ENCODE results near the gene GPR45. TPM values are rescaled to one million over a fixed set of nuclear protein-coding genes. Genes with fewer than 3 reads are reported as not detected.
A peak's percentile ranks its signal among the peaks of the same experiment; 100 is the strongest.

Gene GPR45
- total RNA-seq, 1 donor from 2014 or later: not detected

- no peak overlapping the region for H3K4me3 Mint-ChIP-seq (ENCODE audit: unreplicated experiment)
- TF ChIP-seq CTCF (IDR thresholded peaks at IDR 0.05): no peak
- no peak overlapping the region for H3K27ac Mint-ChIP-seq (ENCODE audit: unreplicated experiment)
- H3K4me1 Mint-ChIP-seq (ENCODE audit: low read depth): peaks cover 9% of the 10 kb centered on the region
- H3K9me3 Mint-ChIP-seq (ENCODE audit: low read depth): no peaks in the 10 kb centered on the region
- no peaks in the 10 kb centered on the region for H3K36me3 Mint-ChIP-seq (ENCODE audit: low read depth)
- H3K27me3 Mint-ChIP-seq (ENCODE audit: low read depth): no peaks in the 10 kb centered on the region
- DNase-seq (ENCODE audit: low spot score): no peak
These were observed 2.8 kb upstream of the GPR45 start for GRCh38 chr2:105238664-105239240.

- no peak for DNase-seq (ENCODE audit: low spot score)
- TF ChIP-seq CTCF (IDR thresholded peaks at IDR 0.05): no peak
- Mint-ChIP-seq H3K27ac (ENCODE audit: unreplicated experiment) (peak overlapping the region; percentile 84), H3K9me3 (ENCODE audit: low read depth) (no peaks in the 10 kb centered on the region), H3K36me3 (ENCODE audit: low read depth) (no peaks in the 10 kb centered on the region), H3K27me3 (ENCODE audit: low read depth) (no peaks in the 10 kb centered on the region), H3K4me3 (ENCODE audit: unreplicated experiment) (no peak overlapping the region), H3K4me1 (ENCODE audit: low read depth) (peaks cover 9% of the 10 kb centered on the region)
These were observed 1.6 kb upstream of the GPR45 start for GRCh38 chr2:105239924-105240323.

DNA sequence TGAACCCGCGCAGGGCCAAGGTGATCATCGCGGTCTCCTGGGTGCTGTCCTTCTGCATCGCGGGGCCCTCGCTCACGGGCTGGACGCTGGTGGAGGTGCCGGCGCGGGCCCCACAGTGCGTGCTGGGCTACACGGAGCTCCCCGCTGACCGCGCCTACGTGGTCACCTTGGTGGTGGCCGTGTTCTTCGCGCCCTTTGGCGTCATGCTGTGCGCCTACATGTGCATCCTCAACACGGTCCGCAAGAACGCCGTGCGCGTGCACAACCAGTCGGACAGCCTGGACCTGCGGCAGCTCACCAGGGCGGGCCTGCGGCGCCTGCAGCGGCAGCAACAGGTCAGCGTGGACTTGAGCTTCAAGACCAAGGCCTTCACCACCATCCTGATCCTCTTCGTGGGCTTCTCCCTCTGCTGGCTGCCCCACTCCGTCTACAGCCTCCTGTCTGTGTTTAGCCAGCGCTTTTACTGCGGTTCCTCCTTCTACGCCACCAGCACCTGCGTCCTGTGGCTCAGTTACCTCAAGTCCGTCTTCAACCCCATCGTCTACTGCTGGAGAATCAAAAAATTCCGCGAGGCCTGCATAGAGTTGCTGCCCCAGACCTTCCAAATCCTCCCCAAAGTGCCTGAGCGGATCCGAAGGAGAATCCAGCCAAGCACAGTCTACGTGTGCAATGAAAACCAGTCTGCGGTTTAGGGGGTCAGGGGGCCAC is 897 bp downstream of the GPR45 start:
- Mint-ChIP-seq H3K4me1 (ENCODE audit: low read depth) (peaks cover 7% of the 10 kb centered on the region), H3K27me3 (ENCODE audit: low read depth) (no peaks in the 10 kb centered on the region), H3K27ac (ENCODE audit: unreplicated experiment) (no peak overlapping the region), H3K9me3 (ENCODE audit: low read depth) (no peaks in the 10 kb centered on the region), H3K36me3 (ENCODE audit: low read depth) (no peaks in the 10 kb centered on the region), H3K4me3 (ENCODE audit: unreplicated experiment) (no peak overlapping the region)
- no peak for DNase-seq (ENCODE audit: low spot score)
- TF ChIP-seq CTCF (IDR thresholded peaks at IDR 0.05): no peak

GRCh38 chr2:105243961-105244360 is 2.4 kb downstream of the GPR45 start:
- Mint-ChIP-seq H3K9me3 (ENCODE audit: low read depth) (no peaks in the 10 kb centered on the region), H3K27ac (ENCODE audit: unreplicated experiment) (no peak overlapping the region), H3K36me3 (ENCODE audit: low read depth) (no peaks in the 10 kb centered on the region), H3K4me3 (ENCODE audit: unreplicated experiment) (no peak overlapping the region), H3K4me1 (ENCODE audit: low read depth) (peaks cover 4% of the 10 kb centered on the region), H3K27me3 (ENCODE audit: low read depth) (no peaks in the 10 kb centered on the region)
- DNase-seq (ENCODE audit: low spot score): no peak
- TF ChIP-seq CTCF (IDR thresholded peaks at IDR 0.05): peak; percentile 63

DNA sequence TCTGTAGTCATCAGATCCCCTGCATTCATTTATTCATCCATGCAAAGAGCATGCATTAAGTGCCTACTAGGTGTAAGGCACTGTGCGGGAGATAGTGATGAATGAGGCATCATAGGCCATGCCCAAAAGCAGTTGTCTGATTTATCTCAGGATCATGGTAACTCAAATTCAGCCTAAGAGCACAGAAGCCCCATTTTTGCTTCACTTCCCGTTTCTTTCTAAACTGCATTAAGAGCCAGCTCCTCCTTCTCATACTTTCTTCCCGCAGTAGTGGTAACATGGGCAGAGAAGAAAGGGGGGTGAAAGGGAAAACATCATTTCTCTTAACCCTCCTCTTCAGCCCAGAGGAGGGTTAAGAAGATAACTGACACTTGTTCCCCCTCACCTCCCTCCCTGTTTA is 2.9 kb downstream of the GPR45 start:
- H3K9me3 Mint-ChIP-seq (ENCODE audit: low read depth): no peaks in the 10 kb centered on the region
- TF ChIP-seq CTCF (IDR thresholded peaks at IDR 0.05): no peak
- peaks cover 3% of the 10 kb centered on the region for H3K4me1 Mint-ChIP-seq (ENCODE audit: low read depth)
- no peaks in the 10 kb centered on the region for H3K27me3 Mint-ChIP-seq (ENCODE audit: low read depth)
- DNase-seq (ENCODE audit: low spot score): no peak
- no peak overlapping the region for H3K27ac Mint-ChIP-seq (ENCODE audit: unreplicated experiment)
- no peaks in the 10 kb centered on the region for H3K36me3 Mint-ChIP-seq (ENCODE audit: low read depth)
- no peak overlapping the region for H3K4me3 Mint-ChIP-seq (ENCODE audit: unreplicated experiment)
